Measurements from ENCODE around the gene URB1. TPM values are rescaled to one million over a fixed set of nuclear protein-coding genes. Genes with fewer than 3 reads are reported as not detected.

The URB1 gene
- total and polyA plus RNA-seq, 8 donors, result 11.4 to 15.7 (median 14.2) TPM

DNA sequence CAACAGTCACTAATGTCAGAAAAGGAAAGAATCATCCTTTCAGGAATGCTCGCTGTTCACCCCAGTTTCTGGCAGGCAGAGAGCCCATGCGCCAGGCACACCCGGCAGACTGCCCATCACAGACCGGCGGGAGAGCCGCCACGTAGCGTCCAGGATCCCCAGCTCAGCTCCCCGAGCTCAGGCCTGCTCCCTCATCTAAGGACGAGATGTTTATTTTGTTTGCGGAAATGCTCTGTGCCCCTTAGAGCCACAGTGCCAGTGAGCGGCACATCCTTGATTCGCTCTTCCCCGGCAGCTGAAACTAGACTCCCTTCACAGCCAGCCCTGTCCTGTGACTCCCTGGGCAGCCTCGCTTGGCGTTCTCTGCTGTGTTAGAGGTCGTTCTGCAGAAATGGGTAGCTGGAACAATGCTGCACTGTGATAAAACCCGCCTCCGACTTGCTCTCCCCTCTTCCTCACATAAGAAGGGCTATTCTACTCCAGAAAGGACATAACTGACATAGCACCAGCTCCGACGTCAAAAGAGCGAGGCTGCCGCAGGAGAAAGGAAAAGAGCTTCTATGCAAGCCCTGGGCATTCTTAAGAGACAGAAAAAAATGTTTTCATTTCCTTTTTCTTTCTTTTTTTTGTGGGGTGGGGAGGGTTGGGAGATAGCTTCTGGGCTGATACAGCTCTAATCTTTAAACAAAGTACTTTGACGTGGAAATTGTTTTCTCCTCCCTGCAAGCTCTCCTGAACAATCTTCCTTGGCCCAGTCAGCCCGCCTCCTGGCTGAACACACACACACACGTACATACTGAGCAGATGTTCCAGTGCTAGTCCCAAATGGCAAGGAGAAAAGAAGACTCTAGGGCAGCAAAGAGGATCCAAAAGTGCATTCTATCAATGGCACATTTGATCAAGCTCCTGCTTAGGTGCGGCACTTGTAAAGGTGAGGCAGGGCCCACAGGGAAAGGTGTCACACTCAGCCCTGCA lies 56.9 kb downstream of the URB1 start:
- Histone ChIP-seq H3K4me3 (no peak overlapping the region), H3K4me1 (no peaks in the 10 kb centered on the region), H3K36me3 (peaks cover 0 to 94% of the 10 kb centered on the region in 2 donors), H3K9me3 (no peaks in the 10 kb centered on the region), H3K27ac (no peak overlapping the region), H3K27me3 (no peaks in the 10 kb centered on the region)
- DNase-seq (no peak), ATAC-seq (no peak)
- TF ChIP-seq, protein P1, sequence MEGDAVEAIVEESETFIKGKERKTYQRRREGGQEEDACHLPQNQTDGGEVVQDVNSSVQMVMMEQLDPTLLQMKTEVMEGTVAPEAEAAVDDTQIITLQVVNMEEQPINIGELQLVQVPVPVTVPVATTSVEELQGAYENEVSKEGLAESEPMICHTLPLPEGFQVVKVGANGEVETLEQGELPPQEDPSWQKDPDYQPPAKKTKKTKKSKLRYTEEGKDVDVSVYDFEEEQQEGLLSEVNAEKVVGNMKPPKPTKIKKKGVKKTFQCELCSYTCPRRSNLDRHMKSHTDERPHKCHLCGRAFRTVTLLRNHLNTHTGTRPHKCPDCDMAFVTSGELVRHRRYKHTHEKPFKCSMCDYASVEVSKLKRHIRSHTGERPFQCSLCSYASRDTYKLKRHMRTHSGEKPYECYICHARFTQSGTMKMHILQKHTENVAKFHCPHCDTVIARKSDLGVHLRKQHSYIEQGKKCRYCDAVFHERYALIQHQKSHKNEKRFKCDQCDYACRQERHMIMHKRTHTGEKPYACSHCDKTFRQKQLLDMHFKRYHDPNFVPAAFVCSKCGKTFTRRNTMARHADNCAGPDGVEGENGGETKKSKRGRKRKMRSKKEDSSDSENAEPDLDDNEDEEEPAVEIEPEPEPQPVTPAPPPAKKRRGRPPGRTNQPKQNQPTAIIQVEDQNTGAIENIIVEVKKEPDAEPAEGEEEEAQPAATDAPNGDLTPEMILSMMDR (IDR thresholded peaks at IDR 0.05), result no peak
- intact Hi-C loops (cut with DNase I), result no loop called here

DNA sequence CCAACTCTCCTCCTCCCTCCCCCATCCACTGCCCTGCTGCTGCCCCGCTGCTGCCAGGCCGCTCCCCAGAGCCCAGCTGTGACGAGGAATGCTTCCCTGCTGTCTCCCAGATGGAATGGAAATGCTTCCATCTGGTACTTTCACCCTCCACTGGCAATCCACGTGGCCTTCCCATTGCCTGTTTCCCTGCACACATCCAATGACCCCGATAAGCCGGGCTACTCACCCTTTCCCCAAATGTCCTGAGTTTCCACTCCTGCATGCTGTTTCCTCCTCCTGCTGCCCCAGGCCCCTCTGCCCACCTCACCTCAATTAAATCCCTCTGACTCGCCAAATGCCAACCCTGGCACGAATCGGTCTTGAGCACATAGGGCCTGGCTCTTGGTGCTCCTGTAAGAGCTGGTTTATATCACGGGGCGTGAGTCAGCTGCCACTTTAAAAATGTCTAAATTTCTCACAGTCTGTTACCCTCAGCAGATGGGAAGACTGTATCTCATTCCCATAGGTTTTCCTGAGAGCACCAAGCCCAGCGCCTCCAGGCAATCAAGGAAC lies 57.8 kb downstream of the URB1 start:
- no peak for ATAC-seq
- Histone ChIP-seq H3K9me3 (no peaks in the 10 kb centered on the region), H3K27me3 (no peaks in the 10 kb centered on the region), H3K4me1 (no peaks in the 10 kb centered on the region), H3K4me3 (no peak overlapping the region), H3K27ac (no peak overlapping the region), H3K36me3 (peaks cover 0 to 92% of the 10 kb centered on the region in 2 donors)
- intact Hi-C loops (cut with DNase I), result no loop called here
- TF ChIP-seq, protein P1 (IDR thresholded peaks at IDR 0.05), result no peak
- DNase-seq, result no peak

DNA sequence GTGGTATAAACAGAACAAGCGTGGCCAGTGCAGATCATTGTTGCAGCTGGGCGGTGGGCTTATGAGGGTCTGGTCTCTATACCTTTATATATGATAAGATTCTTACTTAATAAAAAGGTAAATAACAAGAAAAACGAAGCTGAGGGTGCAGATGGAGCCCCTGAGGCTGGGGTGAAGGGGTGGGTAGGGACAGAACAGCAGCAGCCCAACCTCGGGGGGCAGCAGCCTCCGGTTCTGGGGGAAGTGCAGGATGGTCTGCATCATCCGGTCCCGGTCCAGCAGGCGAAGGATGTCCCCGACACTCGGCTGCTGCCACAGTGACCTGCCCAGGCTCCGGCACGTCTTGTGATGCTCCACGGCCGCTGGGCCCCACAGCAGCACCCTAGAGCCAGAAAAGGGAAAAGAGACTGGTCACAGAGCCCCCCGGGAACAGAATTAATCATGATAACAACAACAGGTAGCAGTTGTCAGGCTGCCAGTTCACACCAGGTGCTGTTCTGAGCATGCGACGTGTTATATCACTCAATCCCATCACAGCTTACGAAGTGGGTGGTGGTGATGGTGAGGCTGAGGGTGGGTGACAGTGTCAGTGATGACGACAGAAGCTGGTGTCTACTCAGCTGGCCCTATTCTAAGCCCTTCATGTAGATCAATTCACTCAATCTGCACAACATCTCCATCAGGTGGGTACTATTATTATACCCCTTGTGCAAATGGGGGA lies 58.7 kb downstream of the URB1 start:
- H3K27me3 ChIP-seq, result no peaks in the 10 kb centered on the region
- H3K9me3 ChIP-seq, result no peaks in the 10 kb centered on the region
- no peaks in the 10 kb centered on the region for H3K4me1 ChIP-seq
- TF ChIP-seq, protein P1 (IDR thresholded peaks at IDR 0.05), result no peak
- no peak overlapping the region for H3K27ac ChIP-seq
- intact Hi-C loops (cut with DNase I), result no loop called here
- no peak overlapping the region for H3K4me3 ChIP-seq
- DNase-seq (no peak), ATAC-seq (no peak)
- H3K36me3 ChIP-seq, result peaks cover 0 to 91% of the 10 kb centered on the region in 2 donors

DNA sequence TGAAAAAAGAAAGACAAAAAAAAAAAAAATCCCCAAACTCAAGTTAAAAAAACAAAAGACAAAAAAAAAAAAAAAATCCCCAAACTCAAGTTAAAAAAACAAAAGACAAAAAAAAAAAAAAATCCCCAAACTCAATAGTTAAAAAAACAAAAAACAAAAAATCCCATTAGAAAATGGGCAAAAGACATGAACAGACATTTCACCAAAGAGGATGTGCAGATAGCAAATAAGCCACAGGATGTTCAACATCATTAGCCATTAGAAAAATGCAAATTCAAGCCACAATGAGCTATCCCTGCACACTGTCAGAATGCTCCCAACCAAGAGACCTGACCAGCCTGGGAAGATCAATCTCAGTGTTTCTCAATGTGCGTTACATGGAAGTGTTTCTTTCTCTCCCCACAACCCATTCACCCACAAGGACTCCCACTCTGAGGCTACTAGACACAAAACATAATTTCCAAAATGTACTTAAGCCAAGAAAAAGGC lies 60.3 kb downstream of the URB1 start:
- no peak overlapping the region for H3K4me3 ChIP-seq
- DNase-seq (no peak), ATAC-seq (no peak)
- intact Hi-C loops (cut with DNase I), result no loop called here
- no peaks in the 10 kb centered on the region for H3K9me3 ChIP-seq
- TF ChIP-seq, protein P1 (IDR thresholded peaks at IDR 0.05), result no peak
- H3K36me3 ChIP-seq, result peaks cover 0 to 81% of the 10 kb centered on the region in 2 donors
- H3K27ac ChIP-seq, result no peak overlapping the region
- peaks cover 0 to 5% of the 10 kb centered on the region in 2 donors for H3K4me1 ChIP-seq
- no peaks in the 10 kb centered on the region for H3K27me3 ChIP-seq
